ENCODE results near the gene CALML6.

DNA sequence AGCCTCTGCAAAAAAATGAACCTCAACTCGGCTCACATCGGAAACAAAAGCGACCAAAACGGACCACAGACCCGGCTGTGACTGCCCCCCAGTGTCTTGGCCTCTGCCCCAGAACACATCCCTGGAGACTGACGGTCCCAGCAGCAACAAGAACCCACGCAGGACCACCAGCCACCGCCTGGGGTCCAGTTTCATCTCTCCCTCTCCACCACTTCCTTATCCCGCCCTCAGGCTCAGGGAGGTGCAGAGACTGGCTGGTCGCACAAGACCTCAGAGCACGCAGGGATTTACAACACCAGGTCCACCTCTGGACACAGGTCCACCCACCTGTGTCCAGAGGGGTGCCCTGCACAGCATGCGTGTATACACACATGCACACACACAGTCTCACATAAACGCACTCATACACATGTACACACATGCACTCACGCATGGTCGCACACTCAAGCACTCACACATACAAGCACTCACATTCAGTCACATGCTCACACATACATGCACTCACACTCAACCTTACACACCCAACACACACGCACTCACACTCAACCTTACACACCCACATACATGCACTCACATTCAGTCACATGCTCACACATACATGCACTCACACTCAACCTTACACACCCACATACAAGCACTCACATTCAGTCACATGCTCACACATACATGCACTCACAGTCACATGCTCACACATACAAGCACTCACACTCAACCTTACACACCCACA is 22.7 kb downstream of the CALML6 start:
- TF ChIP-seq, protein P1, sequence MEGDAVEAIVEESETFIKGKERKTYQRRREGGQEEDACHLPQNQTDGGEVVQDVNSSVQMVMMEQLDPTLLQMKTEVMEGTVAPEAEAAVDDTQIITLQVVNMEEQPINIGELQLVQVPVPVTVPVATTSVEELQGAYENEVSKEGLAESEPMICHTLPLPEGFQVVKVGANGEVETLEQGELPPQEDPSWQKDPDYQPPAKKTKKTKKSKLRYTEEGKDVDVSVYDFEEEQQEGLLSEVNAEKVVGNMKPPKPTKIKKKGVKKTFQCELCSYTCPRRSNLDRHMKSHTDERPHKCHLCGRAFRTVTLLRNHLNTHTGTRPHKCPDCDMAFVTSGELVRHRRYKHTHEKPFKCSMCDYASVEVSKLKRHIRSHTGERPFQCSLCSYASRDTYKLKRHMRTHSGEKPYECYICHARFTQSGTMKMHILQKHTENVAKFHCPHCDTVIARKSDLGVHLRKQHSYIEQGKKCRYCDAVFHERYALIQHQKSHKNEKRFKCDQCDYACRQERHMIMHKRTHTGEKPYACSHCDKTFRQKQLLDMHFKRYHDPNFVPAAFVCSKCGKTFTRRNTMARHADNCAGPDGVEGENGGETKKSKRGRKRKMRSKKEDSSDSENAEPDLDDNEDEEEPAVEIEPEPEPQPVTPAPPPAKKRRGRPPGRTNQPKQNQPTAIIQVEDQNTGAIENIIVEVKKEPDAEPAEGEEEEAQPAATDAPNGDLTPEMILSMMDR (IDR thresholded peaks at IDR 0.05): no peak
- TF ChIP-seq POLR2A (IDR thresholded peaks at IDR 0.05): no peak

Measured in thyroid gland (tissue), 4 donors.